Measurements from ENCODE around the gene ODF2.
"Not testable (repeated sequence)": the region's sequence is repeated elsewhere in the genome, so short reads cannot be mapped to it uniquely, and the experiment has no call there.

Gene ODF2

DNA sequence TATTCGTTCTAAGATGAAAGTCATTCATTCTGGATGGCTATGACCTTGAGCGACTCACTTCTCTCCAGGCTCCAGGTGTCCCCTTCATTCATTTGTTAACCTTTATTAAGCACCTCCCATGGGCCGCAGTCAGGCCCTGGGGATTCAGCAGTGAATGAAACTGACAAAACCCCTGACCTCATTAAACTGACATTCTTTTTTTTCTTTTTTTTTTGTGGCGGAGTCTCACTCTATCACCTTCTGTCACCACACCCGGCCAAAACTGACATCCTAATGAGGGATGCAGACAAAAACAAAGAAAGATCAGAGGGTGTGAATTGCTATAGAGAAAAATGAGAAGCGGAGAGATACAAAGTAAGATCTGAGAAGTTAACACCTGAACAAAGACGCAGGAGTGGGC is 16.5 kb upstream of the ODF2 start:
- H3K4me3 ChIP-seq (replicated peaks in 1 of 2; ENCODE audit: low read depth in 2 of 2, low read length in 2 of 2): no peak overlapping the region
- DNase-seq (ENCODE audit: low read depth in 2 of 2): no peak
- TF ChIP-seq CTCF (IDR thresholded peaks at IDR 0.05; ENCODE audit: low read depth, low read length): no peak

DNA sequence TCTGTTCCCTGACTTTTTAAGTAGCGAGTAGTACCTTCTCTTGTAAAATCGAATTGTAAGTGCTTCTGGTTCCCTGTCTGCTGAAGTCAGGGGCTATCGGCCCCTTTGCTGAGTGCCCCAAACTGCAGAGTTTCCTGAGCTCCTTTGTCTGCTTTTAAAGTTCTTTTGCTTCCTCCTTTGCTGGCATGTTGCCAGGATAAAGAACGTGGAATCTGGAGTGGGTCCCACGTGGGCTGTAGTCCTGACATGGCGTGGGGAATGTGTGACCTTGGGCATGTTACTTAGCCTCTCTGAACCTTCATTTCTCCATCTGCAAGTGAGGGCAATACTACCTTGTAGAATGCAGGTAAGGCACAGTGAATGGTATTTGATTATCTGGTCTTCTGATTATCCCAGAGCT is 13.7 kb upstream of the ODF2 start:
- H3K4me3 ChIP-seq (replicated peaks in 1 of 2; ENCODE audit: low read depth in 2 of 2, low read length in 2 of 2): no peak overlapping the region
- no peak for DNase-seq (ENCODE audit: low read depth in 2 of 2)
- no peak for TF ChIP-seq CTCF (IDR thresholded peaks at IDR 0.05; ENCODE audit: low read depth, low read length)

DNA sequence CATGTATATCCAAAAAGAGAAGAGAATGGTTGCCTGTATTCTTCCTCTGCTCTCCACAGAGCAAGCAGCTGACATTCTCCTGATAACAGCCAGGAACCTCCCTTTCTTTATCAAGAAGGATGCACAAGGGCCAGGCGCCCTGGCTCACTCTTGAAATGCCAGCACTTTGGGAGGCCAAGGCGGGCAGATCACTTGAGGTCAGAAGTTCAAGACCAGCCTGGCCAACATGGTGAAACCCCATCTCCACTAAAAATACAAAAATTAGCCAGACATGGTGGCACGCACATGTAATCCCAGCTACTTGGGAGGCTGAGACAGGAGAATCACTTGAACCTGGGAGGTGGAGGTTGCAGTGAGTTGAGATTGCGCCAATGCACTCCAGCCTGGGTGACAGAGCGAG is 9.3 kb upstream of the ODF2 start:
- H3K4me3 ChIP-seq (replicated peaks in 1 of 2; ENCODE audit: low read depth in 2 of 2, low read length in 2 of 2); DNase-seq (ENCODE audit: low read depth in 2 of 2): not testable (repeated sequence)

- no peak for DNase-seq (ENCODE audit: low read depth in 2 of 2)
- no peak for TF ChIP-seq CTCF (IDR thresholded peaks at IDR 0.05; ENCODE audit: low read depth, low read length)
- no peak overlapping the region for H3K4me3 ChIP-seq (replicated peaks in 1 of 2; ENCODE audit: low read depth in 2 of 2, low read length in 2 of 2)
Observed at GRCh38 chr9:128448746-128449145, 7.1 kb upstream of the ODF2 start.

DNA sequence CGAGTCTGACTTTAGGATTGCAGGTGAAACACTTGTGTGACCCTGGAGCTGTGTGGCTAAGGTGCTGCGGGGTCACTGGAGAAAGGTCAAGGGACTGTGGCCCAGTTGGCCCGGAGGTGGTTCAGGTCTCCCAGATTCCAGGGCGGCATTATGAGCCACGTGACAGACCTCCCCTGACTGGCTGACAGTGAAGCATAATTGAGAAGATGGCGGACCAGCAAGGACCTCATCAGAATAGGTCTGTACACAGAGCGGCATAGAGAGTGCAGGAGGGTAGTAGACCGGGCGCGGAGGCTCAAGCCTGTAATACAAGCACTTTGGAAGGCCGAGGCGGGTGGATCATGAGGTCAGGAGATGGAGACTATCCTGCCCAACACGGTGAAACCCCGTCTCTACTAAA is 815 bp upstream of the ODF2 start:
- TF ChIP-seq CTCF (IDR thresholded peaks at IDR 0.05; ENCODE audit: low read depth, low read length): no peak
- no peak overlapping the region for H3K4me3 ChIP-seq (replicated peaks in 1 of 2; ENCODE audit: low read depth in 2 of 2, low read length in 2 of 2)
- no peak for DNase-seq (ENCODE audit: low read depth in 2 of 2)

DNA sequence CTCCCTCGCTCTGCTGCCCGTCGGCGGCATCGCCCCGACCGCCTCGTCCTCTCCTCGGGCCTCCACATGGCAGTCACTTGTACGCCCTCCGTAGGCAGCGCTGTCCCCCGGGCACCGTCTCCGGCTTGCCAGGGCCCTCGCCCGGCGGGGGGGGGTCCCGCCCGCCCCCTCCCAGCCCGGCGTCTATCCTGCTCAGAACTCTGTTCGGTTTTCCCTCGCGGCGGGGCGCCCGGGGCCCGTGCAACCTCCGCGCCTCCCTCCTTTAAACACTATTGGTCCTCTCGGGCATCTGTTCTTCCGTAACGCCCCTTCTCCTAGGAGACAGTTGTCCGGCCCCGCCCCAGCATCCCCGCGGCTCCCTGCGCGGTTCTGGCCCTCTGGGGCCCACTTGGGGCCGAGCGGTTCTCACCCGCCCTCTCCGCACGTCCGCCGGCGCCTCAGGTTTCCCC is 831 bp downstream of the ODF2 start:
- no peak for TF ChIP-seq CTCF (IDR thresholded peaks at IDR 0.05; ENCODE audit: low read depth, low read length)
- peak overlapping the region; percentile 86 to 95 for H3K4me3 ChIP-seq (replicated peaks in 1 of 2; ENCODE audit: low read depth in 2 of 2, low read length in 2 of 2)
- peak; percentile 74 to 78 for DNase-seq (ENCODE audit: low read depth in 2 of 2)

- DNase-seq (ENCODE audit: low read depth in 2 of 2): no peak
- peak overlapping the region; percentile 86 to 95 for H3K4me3 ChIP-seq (replicated peaks in 1 of 2; ENCODE audit: low read depth in 2 of 2, low read length in 2 of 2)
- no peak for TF ChIP-seq CTCF (IDR thresholded peaks at IDR 0.05; ENCODE audit: low read depth, low read length)
Observed at GRCh38 chr9:128457207-128457606, 1.4 kb downstream of the ODF2 start.

All from cardiac fibroblast (primary cell).